Measurements from ENCODE around the gene SYPL1. TPM values are rescaled to one million over a fixed set of nuclear protein-coding genes. Genes with fewer than 3 reads are reported as not detected.

The SYPL1 gene
- total and polyA plus RNA-seq, 9 of the 15 experiments (the other 6 are each of a cell fraction or from before 2014, with no cell fraction given), result 23.8 to 214 (median 70.2) TPM

DNA sequence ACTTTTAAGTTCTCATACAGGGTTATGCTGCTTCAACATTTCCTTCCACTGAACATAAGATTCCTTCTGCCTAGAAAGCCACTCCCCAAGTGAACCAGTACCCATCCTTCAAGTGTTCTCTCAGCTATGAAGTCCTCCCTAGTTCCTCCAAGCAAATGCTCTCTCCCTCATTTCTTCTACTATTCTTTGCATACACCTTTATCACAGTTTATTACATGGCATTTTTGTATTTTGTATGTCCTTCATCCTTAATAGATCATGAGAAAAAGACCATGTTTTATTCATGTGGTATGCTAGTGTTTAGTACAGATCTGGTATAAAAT lies 1.9 kb downstream of the SYPL1 start (continued):
- TF ChIP-seq MBD1 (CRISPR knock-in tag; IDR thresholded peaks at IDR 0.05), result 0 out of 2 replicates have a peak, but pooled peaks have one; percentile 10
- 0 out of 2 replicates have a peak, but pooled peaks have one; percentile 23 for TF ChIP-seq GMEB1 (CRISPR knock-in tag; IDR thresholded peaks at IDR 0.05)
- TF ChIP-seq, protein P1, sequence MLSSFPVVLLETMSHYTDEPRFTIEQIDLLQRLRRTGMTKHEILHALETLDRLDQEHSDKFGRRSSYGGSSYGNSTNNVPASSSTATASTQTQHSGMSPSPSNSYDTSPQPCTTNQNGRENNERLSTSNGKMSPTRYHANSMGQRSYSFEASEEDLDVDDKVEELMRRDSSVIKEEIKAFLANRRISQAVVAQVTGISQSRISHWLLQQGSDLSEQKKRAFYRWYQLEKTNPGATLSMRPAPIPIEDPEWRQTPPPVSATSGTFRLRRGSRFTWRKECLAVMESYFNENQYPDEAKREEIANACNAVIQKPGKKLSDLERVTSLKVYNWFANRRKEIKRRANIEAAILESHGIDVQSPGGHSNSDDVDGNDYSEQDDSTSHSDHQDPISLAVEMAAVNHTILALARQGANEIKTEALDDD (IDR thresholded peaks at IDR 0.05), result peak; percentile 64
- TF ChIP-seq SNAPC5 (CRISPR knock-in tag; IDR thresholded peaks at IDR 0.05), result no peak
- TF ChIP-seq ZNF263 (CRISPR knock-in tag; IDR thresholded peaks at IDR 0.05; ENCODE audit: borderline replicate concordance), result peak; percentile 54; the same call in 1 of the 2 replicates
- TF ChIP-seq CCNT2 (IDR thresholded peaks at IDR 0.05; ENCODE audit: borderline replicate concordance, extremely low read depth, insufficient read length, low read depth, low read length), result no peak

Data from K562 (cell line).